GM21717 (cell line): ENCODE data around the gene TBXAS1.
A peak's percentile ranks its signal among the peaks of the same experiment; 100 is the strongest.
"Not testable (repeated sequence)": the region's sequence is repeated elsewhere in the genome, so short reads cannot be mapped to it uniquely, and the experiment has no call there.

Source experiments
- ATAC-seq: cut with Tn5 transposase; IDR thresholded peaks from one replicate; pipeline ENCODE4 v1.9.1; 2021; ENCODE audit warnings: mild to moderate bottlenecking, moderate library complexity; ENCODE audit not compliant: unreplicated experiment

TBXAS1 gene

GRCh38 chr7:139825666-139826290 lies 3.3 kb upstream of the TBXAS1 start:
- no peak for ATAC-seq

GRCh38 chr7:139827042-139827441 lies 2.0 kb upstream of the TBXAS1 start:
- ATAC-seq = no peak

- no peak for ATAC-seq
Measured at GRCh38 chr7:139828446-139828845, 618 bp upstream of the TBXAS1 start.

DNA sequence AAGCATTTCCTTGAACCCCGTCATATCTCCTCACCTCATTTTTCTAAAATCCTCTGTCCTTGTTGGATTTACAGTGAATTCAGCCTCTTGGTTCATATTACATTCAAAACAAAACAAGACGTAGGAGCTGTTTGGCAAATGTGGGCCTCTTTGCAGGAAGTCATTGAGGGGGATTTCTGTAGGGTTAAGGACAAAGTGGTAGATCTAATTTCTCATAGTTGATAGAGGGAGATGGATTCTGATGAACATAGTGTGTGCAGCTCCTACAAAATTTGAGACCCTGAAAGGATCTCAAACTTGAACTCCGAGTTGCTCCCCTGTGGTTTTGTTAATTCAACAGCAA lies 682 bp downstream of the TBXAS1 start:
- ATAC-seq = no peak

DNA sequence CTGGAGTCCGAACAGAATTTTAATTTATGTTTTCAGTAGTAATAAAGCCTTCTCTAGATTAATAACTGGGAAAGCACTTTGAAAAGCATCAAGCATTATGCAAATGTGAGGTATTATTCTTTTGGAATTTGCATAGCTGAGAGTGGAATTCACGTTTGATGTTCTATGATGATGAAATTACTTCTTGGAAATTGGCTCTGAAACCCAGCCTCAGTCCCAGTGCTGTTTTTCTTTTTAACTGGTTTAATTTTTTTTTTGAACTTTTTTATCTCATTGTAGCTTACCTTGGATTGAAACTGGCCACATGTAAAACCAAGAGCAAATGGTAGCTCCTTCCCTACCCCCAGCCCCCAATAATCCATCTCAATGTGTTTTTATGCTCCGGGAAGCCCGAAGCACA lies 1.2 kb downstream of the TBXAS1 start:
- no peak for ATAC-seq

- ATAC-seq = no peak
Measured at GRCh38 chr7:139830782-139831501, 1.9 kb downstream of the TBXAS1 start.

- ATAC-seq = not testable (repeated sequence)
Measured at GRCh38 chr7:139835848-139836247, 6.8 kb downstream of the TBXAS1 start.

DNA sequence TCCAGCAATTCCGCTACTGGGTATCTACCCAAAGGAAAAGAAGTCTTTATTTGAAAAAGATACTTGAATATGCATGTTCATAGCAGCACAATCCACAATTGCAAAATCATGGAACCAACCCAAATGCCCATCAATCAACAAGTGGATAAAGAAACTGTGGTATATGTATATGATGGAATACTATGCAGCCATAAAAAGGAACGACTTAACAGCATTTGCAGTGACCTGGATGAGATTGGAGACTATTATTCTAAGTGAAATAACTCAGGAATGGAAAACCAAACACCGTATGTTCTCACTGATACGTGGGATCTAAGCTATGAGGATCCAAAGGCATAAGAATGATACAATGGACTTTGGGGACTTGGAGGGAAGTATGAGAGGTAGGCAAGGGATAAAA lies 8.2 kb downstream of the TBXAS1 start:
- not testable (repeated sequence) for ATAC-seq

DNA sequence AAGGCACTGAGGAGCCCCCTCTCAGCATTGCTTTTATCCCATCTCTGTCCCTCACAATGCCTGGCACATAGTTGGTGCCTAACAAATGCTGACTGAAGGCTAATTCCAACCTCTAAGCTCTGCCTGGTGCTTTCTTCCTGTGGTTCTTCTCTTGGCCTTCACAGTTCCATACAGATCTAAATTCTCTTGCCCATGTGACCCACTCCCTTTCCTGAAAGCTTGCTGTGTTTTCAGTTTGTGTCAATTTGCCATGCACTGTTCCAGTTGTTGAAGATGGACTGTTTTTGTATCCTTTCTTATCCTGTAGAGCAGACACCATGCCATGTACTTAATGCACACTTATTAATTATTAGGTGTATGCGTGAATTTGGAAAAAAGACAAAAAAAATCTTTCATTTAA lies 9.2 kb downstream of the TBXAS1 start:
- no peak for ATAC-seq

GRCh38 chr7:139838876-139839275 lies 9.8 kb downstream of the TBXAS1 start:
- no peak for ATAC-seq

DNA sequence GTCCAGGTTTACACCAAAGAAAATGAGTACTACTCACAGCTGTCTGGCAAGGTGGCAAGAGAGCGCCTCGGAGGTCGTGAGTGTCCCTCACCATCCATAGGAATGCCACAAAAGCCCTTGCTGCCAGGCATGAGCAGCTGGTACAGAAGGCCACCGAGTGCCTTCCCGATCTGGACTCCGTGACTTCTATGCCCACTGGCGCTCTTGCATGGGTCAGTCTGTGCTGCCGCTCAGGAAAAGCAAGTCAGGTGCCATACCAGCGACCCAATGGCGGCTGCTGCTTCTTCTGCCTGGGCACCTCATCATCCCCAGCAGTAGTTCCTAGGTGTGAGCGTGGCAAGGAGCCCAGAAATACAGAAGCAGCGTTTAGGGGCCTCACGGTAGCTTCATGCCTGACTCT lies 11.7 kb downstream of the TBXAS1 start:
- ATAC-seq = no peak

DNA sequence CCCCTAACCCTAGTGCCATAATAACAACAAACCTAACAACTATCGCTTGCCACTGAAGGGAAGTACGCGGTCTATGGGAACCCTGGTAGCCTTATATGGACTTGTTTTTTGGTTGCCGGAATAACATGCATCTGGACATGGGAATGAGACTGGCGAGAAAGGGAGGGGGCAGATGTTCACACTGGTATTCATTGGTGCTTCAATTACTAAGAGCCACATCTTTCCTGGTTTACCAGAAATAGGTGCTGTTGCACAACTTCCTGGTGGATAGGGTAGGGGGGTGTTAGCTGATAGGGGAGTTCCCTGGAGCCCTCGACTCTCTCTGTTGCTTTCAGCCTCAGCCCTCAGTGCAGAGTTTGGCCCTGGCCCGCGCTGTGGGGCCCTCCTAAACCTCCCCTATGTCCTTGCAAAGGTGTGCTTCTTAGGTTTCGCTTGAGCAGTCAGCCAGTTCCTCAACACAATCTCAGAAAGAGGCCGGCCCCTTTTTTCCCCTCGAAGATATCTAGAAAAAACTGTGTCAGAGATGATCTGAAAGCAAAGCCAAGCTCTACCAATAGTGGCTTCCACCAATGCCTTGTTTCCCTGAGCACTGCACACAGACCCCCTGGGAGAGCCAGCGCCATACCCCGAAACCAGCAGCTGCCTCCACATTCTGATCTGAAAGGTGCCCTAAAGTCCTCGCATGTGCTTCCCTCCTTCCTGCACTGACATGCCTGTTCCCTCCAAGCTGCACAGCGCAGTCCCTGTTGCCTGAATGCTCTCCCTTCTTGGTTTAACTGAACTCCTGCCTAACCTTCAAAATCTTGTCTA lies 13.5 kb downstream of the TBXAS1 start:
- ATAC-seq = peak; percentile 89

DNA sequence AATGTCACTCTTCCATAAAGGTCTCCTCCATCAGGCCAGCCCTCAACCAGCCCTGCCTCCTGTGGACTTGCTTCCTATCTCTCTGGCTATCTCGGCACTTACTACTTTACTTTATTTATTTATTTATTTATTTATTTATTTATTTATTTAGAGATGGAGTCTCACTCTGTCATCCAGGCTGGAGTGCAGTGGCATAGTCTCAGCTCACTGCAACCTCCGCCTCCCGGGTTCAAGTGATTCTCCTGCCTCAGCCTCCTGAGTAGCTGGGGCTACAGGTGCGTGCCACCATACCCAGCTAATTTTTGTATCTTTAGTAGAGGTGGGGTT lies 14.1 kb downstream of the TBXAS1 start:
- ATAC-seq = not testable (repeated sequence)

DNA sequence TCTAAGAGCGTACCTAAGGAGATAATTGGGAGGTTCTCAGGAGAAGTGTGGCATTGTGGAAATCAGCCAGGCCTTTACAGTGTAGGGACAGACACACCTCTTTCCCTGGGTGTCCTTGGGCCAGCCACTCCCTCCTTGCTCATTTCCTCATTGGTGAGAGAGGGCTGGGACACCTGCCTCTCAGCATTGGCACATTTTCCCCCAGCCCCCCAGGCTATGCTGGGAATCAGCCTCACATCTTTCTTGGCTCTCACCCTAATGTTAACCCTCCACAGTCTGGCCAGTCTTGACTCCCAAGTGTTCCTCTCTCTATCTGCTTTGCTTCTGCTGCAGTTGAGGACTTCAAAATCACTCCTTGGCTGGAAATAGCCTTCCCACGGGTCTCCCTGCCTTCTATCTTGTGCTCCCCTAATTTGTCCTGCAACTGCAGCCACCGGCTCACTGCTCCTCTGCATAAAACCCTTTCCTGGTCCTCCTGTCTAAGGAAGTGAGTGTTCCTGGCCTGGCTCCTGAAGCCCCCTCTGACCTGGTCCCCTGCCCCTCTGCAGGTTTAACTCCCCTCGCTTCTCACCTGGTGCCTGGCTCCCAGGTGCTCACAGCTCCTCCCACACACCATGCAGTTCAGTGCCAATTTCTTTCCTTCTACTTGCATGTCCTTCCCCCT lies 15.8 kb downstream of the TBXAS1 start:
- ATAC-seq = no peak

- ATAC-seq = no peak
Measured at GRCh38 chr7:139845443-139845805, 16.4 kb downstream of the TBXAS1 start.

DNA sequence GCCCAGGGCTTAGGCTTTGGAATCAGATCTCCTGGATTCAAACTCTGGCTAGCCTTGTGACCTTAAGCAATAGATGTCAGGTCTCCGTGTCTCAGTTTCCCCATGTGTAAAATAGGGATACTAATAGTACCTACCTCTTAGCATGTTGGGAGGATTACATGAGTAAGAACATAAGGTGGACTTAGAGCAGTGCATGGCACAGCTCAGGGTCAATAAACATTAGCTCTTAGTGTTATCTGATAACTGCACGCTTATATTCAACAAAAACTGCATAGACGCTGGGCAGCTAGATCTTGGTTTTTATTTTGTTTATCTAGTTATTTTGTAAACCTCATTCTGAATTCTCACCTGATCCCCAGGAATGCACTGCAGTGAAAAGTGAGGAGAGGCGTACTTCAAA lies 17.2 kb downstream of the TBXAS1 start:
- ATAC-seq = no peak

GRCh38 chr7:139848274-139848673 lies 19.2 kb downstream of the TBXAS1 start:
- ATAC-seq = no peak

DNA sequence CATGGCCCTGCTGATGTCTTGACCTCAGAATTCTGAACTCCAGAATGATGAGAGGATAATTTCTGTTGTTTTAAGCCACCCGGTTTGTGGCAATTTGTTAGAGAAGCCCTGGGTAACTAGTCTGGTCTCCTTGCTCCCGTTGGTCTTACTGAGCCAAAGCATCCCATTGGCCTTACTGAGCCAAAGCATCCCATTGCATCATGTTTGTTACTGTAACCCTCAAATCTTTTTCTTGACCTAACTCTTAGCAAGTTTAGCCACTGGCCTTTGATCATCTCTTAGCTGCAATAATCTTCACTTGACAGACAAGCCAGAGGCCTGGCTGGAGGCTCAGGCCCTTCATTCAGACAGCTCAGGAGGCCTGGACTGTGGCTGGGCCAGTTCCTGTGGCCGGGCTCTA lies 21.8 kb downstream of the TBXAS1 start:
- no peak for ATAC-seq

DNA sequence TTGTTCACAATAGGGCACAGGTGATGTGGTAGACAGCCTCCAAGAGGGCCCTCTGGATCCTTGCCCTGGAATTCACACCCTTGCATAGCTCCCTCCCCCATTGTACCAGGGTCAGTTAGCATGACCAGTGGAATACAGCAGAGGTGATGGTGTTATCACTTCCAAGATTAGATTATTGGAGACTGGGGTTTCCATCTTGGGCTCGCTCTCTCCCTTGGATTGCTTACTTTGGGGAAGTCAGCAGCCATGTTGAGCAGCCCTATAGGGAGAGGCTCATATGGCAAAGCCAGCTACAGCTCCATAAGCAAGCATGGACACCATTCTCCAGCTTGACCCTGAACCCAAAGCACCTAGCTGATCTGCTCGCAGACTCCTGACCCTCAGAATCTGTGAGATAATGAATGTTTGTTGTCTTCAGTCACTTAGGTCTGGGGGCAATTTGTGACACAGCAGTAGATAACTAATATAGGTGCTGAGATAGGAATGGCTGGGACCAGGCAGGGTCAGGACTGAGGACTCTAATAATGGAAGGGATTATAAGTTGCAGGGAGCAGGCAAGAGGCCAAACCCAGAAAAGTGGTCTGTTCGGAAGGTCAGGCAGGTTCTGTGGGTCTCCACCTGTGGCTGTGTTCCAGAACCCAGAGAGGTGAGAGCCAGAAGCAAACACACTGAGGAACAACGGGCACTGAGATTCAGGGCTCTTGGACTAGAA lies 22.9 kb downstream of the TBXAS1 start:
- no peak for ATAC-seq

DNA sequence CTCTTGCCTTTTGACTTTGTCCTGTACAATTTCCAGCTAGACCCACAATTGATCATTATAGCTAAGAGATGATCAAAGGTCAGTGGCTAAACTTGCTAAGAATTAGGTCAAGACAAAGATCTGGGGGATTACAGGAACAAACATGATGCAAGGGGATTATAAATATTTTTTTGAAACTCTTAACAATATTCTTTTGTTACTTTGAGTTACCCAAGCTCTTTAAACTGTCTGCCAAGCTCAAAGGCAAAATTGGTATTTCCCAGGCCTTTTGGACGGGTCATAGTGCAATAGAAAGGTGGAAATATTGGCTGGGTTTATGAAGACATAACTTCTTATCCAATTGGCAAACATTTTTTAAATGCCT lies 23.4 kb downstream of the TBXAS1 start:
- ATAC-seq = no peak

- ATAC-seq = no peak
Measured at GRCh38 chr7:139853506-139854123, 24.6 kb downstream of the TBXAS1 start.
